ENCODE measurements around the gene ERG.

- TF ChIP-seq, protein P1, sequence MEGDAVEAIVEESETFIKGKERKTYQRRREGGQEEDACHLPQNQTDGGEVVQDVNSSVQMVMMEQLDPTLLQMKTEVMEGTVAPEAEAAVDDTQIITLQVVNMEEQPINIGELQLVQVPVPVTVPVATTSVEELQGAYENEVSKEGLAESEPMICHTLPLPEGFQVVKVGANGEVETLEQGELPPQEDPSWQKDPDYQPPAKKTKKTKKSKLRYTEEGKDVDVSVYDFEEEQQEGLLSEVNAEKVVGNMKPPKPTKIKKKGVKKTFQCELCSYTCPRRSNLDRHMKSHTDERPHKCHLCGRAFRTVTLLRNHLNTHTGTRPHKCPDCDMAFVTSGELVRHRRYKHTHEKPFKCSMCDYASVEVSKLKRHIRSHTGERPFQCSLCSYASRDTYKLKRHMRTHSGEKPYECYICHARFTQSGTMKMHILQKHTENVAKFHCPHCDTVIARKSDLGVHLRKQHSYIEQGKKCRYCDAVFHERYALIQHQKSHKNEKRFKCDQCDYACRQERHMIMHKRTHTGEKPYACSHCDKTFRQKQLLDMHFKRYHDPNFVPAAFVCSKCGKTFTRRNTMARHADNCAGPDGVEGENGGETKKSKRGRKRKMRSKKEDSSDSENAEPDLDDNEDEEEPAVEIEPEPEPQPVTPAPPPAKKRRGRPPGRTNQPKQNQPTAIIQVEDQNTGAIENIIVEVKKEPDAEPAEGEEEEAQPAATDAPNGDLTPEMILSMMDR (IDR thresholded peaks at IDR 0.05) = no peak
- TF ChIP-seq POLR2A (IDR thresholded peaks at IDR 0.05) = no peak
Measured at GRCh38 chr21:38385427-38386175, 112.7 kb downstream of the ERG start.
